Measurements from ENCODE around the gene SRSF2.

GRCh38 chr17:76722279-76722678 is 14.9 kb downstream of the SRSF2 start:
- TF ChIP-seq PAX5 (IDR thresholded peaks at IDR 0.05; ENCODE audit: insufficient read depth, low read length, severe bottlenecking): no peak
- no peak for TF ChIP-seq POLR2A (IDR thresholded peaks at IDR 0.05; ENCODE audit: low read depth, low read length)
- no peak for TF ChIP-seq POLR2AphosphoS5 (IDR thresholded peaks at IDR 0.05; ENCODE audit: low read depth, low read length)
- no peak for TF ChIP-seq TAF1 (IDR thresholded peaks at IDR 0.05; ENCODE audit: low read depth, low read length)
- no peak for TF ChIP-seq SPI1 (IDR thresholded peaks at IDR 0.05; ENCODE audit: low read depth, low read length)
